Measurements from ENCODE around the gene HOXD4.

HOXD4 gene
- total RNA-seq, result 0 to 0.54 reads per million in 2 donors

DNA sequence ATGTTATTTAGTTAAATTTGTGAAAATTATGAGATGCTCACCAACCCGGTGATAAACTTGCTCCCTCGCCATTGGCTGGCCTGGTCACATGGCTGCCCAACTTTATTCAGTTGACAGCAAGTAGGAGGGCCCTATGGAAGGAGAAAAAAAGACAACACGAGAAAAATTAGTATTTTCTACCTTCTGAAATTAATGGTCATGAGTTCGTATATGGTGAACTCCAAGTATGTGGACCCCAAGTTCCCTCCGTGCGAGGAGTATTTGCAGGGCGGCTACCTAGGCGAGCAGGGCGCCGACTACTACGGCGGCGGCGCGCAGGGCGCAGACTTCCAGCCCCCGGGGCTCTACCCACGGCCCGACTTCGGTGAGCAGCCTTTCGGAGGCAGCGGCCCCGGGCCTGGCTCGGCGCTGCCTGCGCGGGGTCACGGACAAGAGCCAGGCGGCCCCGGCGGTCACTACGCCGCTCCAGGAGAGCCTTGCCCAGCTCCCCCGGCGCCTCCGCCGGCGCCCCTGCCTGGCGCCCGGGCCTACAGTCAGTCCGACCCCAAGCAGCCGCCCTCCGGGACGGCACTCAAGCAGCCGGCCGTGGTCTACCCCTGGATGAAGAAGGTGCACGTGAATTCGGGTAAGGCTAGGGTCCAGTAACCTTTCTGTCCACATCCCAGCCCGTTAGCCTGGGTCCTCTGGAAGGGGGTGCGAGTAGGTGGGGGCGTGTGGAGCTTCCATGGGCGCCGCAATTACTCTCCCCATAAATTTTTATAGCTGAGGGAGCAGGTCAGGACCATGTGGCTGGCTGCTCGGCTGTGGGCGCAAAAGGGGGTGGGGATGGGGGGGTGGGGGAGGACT lies at the start of gene HOXD4:
TSS of gene HOXD4 (plus strand) at position 109 of the 846 bp plus-strand sequence. CDS start at position 193, 84 bp downstream.
- no peak for DNase-seq

DNA sequence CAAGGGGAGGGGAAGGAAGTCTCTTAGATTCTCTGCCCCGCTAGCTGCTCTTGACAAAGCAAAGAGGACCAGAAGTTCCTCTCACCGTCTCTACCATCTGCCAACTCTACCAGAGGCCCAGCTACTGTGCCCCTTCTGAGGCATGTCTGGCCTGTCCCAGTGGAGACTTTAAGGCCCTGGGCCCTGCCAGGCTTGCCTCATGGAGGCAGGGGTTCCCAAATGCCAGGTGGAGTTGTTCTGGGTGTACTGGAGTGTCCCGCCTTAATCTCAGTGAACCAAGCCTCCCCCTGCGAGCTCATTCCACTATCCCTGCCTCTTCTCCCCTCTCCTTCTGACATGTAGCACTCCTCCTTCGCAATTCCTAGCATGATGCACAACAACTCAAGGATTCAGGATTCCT lies 49.5 kb upstream of the HOXD4 start:
- no peak for DNase-seq

DNA sequence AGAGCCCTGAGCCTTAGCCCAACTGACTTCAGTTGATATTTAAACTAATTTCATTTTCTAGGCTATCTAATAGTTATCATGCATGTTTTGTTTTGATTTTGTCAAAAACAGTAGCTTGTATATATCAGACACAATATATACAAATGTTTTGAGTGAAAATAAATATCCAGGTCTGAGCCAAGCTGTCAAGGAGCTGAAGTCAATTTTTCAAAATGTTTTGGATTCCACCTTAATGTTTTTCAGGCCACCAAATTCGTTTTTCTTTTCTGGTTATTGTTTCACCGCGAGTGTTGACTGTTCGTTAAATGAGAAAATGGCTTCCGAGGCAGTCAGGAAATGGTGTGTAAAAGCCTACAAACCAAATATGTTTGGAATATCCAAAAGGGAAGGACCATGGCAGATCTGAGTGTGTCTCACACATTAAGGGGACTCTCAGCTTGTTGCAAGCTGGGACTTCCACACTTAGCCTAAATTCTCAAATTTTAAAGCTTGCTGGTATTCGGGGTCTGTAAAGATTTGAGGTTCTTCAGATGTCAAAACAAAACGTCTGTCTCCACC lies 49.0 kb upstream of the HOXD4 start:
- DNase-seq, result no peak

DNA sequence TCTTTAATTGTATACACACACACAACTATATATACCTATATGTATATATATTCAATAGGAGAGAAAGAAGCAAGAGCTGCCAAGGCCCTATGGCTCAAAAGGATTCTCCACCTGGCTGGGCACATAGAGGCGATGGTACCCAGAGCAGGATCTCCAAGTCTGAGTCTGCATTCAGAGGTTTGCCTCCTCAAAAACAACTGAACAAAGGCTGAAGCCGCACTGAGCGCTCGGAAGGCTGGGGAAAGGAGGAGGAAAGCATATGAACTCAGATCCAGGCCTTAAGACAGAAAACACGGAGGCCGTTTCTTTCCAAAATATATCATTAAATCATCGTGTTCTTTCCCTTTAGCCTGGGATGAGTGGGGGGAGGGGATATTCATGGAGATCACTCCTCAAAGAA lies 48.2 kb upstream of the HOXD4 start:
- no peak for DNase-seq

DNA sequence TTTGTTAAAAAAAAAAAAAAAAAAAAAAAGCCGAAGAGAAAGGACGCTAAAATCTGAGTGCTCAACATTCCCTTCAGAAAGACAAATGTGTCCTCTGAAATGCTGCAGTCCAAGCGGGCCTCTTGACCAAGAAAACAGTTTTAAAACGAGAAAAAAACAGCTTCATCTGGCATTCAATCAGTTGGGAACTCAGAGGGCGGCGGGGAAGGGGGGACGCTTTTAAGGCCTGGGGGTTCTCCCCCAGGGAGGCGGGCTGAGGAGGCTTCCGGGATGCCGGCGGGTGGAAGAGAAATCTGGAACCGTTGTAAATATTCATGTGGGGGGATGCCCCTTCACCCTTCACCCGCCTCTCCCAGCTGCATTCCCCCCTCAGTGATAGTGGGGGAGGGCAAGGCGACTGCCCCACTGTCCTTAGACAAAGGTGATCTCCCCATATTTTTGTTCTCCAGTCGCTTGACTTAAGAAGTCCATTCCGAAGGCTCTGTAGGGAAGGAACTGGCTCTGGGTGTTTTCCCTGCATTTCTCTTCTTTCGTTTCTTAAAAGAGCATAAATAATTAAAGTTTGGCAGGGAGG lies 47.5 kb upstream of the HOXD4 start:
- no peak for DNase-seq

DNA sequence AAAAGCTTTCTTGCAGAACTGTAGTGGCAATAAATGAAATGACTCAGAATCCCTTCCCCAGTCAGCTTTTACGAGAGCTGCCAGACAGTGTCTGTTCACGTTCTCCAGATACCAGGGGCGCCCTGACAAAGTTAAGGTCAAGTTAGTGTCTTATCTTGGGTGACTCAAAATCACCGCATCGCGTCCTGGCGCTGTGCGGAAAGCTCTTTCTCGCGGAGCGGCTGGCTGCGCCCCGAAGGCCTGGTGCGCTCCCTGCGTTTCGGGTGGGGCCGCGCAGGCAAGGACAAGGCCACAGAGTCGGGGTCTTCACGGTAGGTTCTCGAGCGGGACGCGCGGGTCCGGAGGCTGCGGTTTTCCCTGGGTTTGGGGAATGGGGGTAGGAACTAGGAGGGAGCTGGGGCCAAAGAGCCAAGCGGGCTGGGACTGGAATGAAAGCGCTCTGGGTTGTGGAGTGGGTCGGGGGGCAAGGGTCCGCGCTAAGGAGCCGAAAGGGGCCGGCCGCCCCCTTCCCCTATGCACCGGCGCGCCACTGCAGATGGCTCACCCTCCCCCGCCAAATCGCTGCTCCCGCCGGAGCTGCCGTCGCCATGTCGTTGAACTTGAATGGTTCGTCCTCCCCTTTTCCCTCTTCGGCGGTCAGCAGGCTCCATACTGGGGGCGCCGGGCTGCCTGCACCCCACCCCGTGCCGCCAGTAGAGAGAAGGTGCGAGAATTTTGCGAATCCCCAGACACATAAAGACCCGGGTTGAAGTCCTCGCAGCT lies 46.9 kb upstream of the HOXD4 start:
- DNase-seq, result no peak

DNA sequence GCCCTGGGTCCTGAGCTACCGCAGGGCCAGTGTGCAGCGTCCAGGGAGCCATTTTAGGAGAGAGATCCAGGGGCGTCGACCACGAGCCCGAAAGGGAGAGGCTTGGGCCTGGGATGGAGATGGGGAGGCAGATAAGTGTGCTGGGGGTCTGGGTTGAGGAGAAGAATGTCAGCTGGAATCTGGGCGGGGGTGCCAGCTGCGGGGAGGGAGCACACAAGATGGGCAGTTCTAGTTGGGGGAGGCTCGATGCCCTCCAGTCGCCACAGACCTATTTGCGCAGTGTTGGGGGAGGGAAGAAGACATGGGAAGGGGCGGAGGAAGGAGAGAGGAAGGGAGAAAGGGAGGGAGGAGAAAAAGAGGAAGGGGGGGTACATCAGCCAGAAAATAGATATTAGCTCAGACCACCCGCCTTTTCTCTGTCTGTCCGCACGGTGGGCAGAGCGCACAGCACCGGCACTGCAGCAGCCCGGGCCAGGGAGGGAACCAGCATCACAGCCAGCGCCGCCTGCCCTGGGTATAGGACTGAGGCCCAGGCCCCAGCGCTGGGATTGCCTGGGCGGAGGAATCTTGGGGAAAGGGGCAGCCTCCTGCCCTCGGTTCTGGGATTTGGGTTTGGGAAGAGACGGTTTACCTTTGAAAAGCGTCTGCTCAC lies 46.1 kb upstream of the HOXD4 start:
- DNase-seq, result no peak

DNA sequence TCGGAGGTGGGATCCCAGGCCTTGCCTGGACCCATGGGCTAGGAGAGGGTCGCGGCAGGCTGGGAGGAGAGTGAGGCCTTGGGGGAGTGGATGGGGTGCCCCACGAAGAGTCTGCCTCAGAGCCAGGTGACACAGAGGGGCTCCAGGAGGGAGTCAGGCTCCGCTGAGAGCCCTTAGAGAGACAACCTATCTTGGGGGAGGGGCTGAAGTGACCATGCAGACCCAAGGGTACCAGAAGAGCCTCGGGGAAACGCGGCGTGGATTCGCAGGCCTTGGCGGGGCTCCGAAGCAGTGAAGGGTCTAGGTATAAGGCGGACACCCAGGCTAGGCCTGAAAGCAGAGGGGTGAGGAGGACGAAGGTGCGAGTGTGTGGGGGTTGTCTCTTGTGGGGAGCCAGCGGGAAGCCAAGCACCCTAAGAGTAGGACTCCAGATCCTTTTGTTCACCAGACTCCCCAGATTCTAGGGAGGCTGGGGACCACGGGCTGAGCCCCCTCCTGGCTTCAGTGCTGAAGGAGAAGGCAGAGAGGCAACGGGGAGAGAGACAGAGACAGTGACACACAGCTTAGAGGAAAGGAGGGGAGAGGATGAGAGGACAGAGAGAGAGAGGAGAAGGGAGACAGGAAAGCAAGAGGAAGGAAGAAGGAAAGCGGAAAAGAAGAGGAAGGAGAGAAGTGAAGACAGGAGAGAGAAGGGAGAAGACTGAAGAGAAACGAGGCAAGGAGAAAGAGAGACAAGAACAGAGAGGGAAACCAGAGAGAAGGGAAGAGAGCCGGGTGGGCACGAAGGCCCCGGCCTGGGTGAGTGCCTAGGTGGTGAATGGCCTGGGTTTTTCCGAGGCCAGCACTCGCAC lies 45.4 kb upstream of the HOXD4 start:
- no peak for DNase-seq

DNA sequence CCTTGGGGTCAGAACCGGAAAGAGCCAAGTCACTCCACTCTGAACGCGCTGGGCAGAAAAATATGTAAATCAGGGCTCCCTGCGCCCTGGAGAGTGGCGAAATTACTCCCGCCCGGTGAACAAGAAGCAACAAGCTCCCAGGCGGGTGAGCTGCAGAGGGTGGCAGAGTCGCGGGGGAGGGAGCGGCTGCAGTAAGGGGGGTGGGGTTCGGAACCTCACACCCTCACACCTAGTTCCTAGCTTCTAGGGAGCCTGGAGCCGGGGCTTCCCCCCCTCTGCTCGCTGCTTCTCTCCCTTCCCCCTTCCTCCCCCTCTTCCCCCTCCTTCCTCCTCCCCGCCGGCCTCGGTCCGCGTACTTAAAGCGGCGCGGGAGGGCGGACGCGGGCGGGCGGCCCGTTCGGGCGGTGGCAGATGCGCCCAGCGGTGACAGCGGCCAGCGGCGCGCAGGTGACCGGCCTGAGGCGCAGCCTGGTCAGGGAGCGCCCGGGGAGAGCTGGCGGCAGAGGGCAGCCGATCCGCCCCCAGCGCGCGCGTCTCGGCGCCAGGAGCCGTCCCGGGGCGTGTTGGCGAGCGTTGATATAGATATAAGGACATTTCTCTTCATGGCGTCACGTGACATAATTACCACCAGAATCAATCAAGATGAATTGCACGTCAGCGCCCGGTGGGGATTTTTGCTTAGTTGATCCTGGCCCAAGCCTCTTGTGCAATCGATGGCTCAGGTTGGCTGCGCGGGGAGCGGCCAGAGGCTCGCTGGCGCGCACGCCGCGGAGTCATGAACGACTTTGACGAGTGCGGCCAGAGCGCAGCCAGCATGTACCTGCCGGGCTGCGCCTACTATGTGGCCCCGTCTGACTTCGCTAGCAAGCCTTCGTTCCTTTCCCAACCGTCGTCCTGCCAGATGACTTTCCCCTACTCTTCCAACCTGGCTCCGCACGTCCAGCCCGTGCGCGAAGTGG lies 44.5 kb upstream of the HOXD4 start, which contains the start of gene HOXD11:
TSS of gene HOXD11 (plus strand) at position 700 of the 959 bp plus-strand sequence. CDS start at position 776, 76 bp downstream.
- no peak for DNase-seq

DNA sequence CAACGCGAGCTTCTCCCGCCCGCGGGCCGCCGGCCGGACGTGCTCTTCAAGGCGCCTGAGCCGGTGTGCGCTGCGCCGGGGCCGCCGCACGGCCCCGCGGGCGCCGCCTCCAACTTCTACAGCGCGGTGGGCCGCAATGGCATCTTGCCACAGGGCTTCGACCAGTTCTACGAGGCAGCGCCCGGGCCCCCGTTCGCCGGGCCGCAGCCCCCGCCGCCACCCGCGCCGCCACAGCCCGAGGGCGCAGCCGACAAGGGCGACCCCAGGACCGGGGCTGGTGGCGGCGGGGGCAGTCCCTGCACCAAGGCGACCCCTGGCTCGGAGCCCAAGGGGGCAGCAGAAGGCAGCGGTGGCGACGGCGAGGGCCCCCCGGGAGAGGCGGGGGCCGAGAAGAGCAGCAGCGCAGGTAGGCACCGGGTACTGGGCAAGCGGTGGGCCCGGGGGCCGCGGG lies 43.6 kb upstream of the HOXD4 start:
- DNase-seq, result no peak

DNA sequence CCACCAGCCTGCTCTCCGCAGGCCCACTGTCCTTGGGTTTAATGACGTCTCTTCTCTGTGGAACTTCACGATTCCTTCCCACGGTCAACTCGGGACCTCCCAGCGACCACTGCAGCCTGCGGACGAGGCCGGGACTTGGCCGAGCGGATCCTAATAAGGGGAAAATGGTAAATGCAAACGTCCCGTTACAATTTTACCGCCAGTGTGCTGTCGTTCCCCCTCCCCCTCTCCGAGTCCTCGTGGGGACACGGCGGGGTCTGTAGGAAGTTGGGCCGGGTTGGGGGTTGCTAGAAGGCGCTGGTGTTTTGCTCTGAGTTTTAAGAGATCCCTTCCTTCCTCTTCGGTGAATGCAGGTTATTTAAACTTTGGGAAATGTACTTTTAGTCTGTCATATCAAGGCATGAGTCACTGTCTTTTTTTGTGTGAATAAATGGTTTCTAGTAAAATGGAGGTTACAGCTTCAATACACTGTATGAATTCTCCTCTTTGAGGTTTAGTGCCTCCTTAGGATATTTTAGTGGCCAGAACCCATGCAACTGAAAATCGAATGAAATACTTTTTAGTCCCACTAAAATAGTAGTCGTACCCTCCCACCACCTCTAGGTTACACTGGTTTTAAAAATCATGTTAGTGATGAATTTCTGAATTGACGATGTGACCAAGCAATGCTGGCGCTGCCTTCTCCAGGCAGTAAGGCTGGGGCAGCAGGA lies 42.0 kb upstream of the HOXD4 start:
- DNase-seq, result no peak

DNA sequence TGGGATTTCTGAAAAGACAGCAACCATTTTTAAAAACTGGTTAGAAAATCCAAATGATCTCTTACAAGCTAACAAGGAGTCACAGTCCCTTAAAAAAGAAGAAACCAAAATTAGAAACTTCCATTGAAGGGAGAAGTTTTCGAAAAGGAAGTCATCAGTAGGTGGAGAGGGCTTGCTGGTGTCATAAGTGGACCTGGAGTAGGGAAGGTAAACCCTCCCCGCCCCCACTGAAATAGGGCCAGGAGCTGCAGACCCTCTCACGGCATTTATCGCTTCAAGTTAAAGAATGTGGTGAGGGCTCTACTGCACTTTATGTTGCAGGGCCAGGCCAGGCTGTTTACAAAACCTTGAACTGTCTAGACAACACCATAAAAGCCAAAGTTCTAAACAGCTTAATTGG lies 41.4 kb upstream of the HOXD4 start:
- DNase-seq, result no peak

DNA sequence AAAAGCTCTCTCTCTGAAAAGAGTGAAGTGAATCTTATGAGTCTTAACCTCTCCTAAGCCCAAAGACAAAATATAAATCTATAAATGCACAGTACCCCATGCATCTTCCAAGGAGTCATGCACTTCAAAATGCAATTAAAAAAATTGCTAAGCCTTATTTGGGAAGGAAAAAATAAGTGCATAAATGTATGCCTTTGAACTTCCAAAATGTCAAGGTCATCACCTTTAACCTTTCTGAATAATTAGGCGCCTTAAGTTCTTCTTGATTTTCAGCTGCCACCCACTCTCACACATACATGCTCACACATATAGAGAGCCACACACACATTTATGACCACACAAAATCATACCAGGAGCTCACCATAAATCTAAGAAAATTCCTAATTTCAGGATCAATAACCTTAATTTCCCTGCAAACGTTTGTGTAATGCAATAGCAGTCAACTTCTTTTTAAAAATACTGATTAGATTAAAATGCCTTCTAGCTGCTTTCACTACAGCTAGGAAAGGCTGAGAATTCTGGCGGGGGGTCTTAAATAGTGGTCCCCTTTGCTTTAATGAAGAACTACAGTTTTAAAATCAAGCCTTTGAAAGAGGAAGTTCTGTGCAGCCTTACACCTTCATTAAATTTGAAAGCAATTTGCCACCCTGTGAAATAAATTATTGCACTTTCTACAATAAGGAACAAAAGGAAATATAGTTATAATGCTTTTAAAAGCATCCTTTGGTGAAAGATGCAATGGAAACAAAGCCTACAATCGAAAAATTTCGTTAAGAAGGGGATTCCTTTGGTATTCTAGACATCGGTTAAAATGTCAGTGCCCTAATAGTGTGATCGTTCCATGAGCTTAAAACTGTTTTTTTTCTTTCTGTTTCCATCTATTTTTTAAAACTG lies 40.7 kb upstream of the HOXD4 start:
- no peak for DNase-seq

DNA sequence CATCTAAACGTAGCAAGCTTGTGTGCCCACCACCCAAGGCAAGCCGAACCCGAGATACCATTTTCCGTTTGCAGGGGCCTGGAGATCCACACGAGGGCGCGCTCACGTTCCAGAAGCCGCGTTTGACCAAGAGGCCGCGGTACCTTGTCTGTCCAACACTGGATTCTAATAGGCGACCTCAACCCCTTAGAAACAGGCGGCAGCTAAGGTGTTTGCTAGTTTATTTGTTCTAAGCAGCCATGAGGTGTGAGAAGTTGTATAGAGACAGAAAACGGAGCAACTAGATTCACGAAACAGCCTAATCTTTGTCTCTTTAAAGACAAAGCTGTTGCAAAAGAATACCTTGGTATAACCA lies 40.1 kb upstream of the HOXD4 start:
- DNase-seq, result peak in 1 of 5 experiments; percentile 42

DNA sequence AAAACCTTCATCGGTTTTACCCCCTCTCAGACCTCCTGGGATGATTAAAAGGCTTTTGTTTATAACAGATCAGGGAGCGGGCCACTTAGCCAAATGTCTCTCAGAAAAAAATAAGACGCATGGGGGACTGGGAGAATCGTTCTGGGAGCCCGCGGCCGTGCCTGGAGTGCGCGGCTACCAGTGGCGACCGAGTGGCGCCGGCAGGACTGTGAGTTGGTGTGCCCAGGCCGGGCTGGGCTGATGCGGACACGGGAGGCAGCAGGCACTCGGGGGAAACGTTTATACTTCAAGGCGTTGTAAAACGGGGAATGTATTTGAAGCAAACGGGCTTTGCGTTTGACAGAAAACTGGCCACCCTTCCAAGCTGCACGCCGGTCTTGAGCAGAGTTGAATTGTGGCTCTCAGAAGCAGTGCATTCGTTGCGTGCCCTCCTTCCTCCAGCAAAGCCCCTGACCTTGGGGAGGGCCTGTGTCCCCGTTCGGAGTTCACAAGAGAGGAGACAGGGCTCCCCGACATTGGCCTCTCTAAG lies 39.4 kb upstream of the HOXD4 start:
- DNase-seq, result no peak

DNA sequence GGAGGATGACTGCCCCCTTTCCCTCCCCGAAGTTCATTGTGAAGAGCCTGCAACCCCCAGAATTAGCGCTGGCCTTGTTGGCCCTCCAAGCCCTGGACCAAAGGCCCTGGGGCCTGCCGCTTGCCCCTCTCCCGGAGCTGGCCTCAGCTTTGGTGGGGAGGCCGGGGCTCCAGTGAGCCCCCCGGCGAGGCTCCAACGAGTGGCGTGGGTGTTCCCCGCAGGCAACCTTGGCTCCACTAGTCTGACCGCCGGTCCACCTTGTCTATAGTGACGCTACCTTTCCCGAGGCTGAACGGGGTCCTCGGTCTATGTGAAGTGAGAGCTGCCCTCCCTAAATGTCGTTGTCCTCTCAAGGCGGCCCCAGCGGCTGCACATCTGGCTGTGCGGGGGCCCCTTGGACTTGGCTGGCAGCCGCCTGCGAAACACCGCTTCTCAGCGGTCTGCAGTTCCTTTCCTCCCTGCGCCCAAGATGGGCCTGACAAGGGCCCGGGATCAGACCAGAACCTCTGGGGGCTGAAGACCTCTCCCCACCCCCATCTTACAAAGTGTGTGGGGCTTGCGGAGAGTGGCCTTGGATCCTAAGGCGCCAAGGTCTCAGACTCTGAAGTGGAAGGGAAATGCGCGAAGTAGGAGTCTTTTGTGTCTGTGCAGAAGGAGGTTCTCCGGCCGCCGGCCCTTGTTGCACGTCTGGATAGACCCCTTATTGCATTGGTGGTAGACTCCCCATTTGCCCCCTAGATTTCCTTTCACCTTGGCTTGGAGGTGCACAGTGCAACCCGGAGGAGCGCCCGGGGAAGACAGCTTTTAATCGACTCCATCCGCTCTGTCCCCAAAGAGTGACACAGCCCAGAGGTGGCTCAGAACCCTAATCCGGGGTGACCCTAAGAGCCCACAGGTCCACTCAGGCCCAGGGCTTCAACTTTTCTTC lies 38.7 kb upstream of the HOXD4 start:
- DNase-seq, result no peak
